Measurements from ENCODE around the gene MS4A10.

Gene MS4A10

DNA sequence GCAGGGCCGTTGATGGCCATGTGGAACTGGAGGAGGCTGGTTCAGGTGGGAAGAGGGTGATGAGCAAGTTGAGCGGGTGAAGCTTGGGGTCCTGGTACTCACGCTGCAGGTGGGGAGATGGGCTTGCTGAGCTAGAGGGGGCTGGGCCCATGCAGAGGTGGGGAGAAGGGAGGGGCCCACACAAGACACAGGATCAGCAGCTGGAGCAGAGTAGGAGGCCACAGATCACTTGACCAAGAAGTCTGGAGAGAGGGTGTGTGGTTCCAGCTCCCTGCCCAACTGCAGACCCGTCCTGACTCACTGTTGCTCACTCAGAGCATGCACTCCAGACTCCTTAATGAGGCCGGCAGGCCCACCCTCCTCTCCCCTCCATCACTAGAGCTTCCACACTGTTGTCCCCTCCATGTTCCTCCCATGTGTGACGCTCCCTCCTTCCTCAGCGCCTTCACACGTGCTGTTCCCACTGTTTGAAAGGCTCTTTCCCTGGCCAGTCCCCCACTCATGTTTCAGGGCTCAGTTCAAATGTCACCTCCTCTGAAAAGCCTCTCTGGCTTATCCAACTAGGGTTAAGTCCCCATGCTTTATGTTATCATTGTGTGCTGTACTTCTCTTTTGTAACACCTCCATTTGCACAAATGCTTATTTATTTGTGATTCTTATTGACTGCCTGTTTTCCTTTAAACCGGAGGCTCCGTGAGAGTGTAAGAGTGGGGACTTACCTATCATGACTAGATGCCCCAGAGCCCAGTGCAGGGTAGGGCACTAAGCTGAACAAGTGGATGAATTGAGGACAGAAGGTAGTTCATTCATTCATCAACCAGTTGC, 59.1 kb downstream of the MS4A10 start:
- TF ChIP-seq, protein P1, sequence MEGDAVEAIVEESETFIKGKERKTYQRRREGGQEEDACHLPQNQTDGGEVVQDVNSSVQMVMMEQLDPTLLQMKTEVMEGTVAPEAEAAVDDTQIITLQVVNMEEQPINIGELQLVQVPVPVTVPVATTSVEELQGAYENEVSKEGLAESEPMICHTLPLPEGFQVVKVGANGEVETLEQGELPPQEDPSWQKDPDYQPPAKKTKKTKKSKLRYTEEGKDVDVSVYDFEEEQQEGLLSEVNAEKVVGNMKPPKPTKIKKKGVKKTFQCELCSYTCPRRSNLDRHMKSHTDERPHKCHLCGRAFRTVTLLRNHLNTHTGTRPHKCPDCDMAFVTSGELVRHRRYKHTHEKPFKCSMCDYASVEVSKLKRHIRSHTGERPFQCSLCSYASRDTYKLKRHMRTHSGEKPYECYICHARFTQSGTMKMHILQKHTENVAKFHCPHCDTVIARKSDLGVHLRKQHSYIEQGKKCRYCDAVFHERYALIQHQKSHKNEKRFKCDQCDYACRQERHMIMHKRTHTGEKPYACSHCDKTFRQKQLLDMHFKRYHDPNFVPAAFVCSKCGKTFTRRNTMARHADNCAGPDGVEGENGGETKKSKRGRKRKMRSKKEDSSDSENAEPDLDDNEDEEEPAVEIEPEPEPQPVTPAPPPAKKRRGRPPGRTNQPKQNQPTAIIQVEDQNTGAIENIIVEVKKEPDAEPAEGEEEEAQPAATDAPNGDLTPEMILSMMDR (conservative IDR thresholded peaks at IDR 0.05; ENCODE audit: low read depth, low read length), result no peak
- peak overlapping the region; percentile 90 for H3K4me3 ChIP-seq (ENCODE audit: low read depth, low read length)
- peak; percentile 44 for DNase-seq (ENCODE audit: low read depth)

DNA sequence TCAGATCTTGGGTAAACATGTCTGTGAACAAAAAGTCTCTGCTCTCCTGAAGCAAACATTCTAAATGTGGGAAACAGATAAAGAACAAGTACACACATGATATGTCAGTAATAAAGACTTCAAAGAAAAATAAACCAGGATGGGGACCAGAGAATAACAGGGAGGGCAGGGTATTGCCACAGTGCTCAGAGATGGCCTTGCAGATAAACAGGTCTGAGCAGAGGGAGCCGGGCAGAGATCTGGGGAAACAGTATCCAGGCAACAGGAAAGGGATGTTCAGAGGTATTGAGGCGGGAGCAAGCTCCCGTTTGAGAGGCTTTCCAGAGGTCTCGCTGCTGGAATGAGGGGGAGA, 59.7 kb downstream of the MS4A10 start:
- peak overlapping the region; percentile 28 for H3K4me3 ChIP-seq (ENCODE audit: low read depth, low read length)
- no peak for DNase-seq (ENCODE audit: low read depth)
- TF ChIP-seq, protein P1 (conservative IDR thresholded peaks at IDR 0.05; ENCODE audit: low read depth, low read length), result no peak

DNA sequence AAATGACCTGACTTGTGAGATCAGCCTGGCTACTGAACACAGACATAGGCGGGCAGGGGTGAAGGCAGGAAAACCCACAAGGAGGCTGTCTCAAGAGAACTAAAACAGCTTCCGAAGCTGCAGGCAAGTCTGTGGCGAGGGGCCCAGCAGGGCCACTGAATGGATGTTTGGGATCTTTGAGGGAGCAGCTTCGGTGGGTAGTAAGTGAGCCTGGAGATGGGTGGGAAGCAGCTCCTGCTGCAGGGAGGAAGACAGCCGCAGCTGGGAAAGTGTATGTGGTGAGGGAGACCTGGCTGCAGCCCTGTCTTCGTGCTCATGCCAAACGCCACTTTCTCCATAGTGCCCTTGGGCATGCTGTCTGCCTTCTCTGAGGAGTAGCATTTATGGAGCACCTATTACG, 60.2 kb downstream of the MS4A10 start:
- peak overlapping the region; percentile 21 for H3K4me3 ChIP-seq (ENCODE audit: low read depth, low read length)
- TF ChIP-seq, protein P1 (conservative IDR thresholded peaks at IDR 0.05; ENCODE audit: low read depth, low read length), result no peak

DNA sequence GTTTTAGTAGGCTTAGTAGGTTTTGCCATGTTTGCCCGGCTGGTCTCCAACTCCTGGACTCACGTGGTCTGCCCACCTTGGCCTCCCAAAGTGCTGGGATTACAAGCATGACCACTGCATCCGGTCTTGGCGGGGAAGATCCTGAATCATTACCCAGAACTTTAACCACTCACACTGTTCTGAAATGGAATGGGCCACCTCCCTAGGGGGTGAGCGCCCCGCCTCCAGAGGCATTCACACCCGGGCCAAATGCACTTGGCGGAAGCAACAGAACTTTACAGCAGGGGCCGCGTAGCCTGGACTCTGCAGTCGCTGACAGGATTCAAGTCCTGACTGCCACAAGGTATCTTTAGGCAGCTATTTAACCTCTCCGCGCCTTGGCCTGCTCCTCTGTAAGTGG, 62.1 kb downstream of the MS4A10 start:
- no peak overlapping the region for H3K4me3 ChIP-seq (ENCODE audit: low read depth, low read length)
- TF ChIP-seq, protein P1 (conservative IDR thresholded peaks at IDR 0.05; ENCODE audit: low read depth, low read length), result no peak
- peak; percentile 62 for DNase-seq (ENCODE audit: low read depth)

More for the DNA sequence above, 60.2 kb downstream of the MS4A10 start:
- DNase-seq (ENCODE audit: low read depth), result no peak

DNA sequence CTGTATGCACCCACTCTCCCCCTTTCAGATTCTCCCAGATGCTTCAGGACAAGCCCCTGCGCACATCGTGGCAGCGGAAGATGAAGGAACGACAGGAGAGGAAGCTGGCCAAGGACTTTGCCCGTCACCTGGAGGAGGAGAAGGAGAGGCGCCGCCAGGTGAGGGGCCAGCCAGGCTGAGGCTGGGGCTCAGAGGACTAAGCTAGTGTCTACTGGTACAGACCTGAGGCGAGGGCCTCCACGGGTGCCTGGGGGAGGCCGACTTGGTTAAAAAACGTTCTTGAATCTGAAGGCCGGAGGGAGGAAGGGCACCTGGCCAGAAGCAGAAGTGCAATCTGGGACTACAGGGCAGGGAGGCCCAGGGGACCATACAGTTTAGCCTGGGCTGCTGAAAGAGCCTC, 62.8 kb downstream of the MS4A10 start:
- H3K4me3 ChIP-seq (ENCODE audit: low read depth, low read length), result no peak overlapping the region
- no peak for DNase-seq (ENCODE audit: low read depth)
- TF ChIP-seq, protein P1 (conservative IDR thresholded peaks at IDR 0.05; ENCODE audit: low read depth, low read length), result no peak

DNA sequence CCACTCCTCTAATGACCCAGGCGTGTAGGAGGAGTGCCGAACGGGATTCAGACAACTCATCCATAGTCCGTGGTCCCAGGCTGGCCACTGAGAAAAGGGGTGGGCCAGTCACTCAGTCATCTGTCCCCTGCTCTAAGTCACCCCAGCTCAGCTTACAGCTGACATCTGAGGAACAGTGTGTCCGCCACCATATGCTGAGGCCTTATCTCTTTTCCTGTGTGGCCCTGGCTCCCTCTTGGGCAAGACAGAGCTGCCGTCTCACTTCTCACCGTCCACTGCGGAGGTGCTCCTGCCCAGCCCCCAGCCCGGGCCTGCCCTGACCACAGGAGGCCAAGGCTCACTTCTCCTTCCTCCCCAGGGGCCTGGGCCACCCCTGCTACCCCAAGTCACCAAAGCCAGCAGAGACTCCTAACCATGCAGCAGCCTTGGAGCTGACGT, 63.6 kb downstream of the MS4A10 start:
- TF ChIP-seq, protein P1 (conservative IDR thresholded peaks at IDR 0.05; ENCODE audit: low read depth, low read length), result no peak
- no peak overlapping the region for H3K4me3 ChIP-seq (ENCODE audit: low read depth, low read length)
- no peak for DNase-seq (ENCODE audit: low read depth)

All from choroid plexus epithelial cell (primary cell).